Adrenal gland (tissue), 5 donors: ENCODE data around the gene RECK.

Source experiments
- CTCF ChIP-seq, 6 experiments: fragments of 450-650 bp in 4 of 6; fragments of 200-600 bp in 2 of 6; sonication (generic) in 1 of 6; IDR thresholded peaks; 1 replicate in 5 of 6; 2 replicates in 1 of 6; pipeline versions ENCODE4 v1.5.1 to v1.8.0; 2016 to 2021; ENCODE audit warnings: antibody characterized with exemption in 6 of 6, mild to moderate bottlenecking in 2 of 6, moderate library complexity in 1 of 6
- POLR2A ChIP-seq, 2 donors: fragments of 450-650 bp; IDR thresholded peaks; one replicate each; pipeline ENCODE4 v1.6.1; 2017; ENCODE audit warnings: antibody characterized with exemption in 2 of 2, mild to moderate bottlenecking in 2 of 2, moderate library complexity in 1 of 2
- donor health status: DM: no; HTN: no; CAD: no.

GRCh38 chr9:36163786-36164170 lies 127.1 kb downstream of the RECK start:
- TF ChIP-seq CTCF (IDR thresholded peaks at IDR 0.05) (no peak), POLR2A (IDR thresholded peaks at IDR 0.05) (peak in 1 of 2 donors; percentile 38)
